WTC11 (cell line): ENCODE data around the gene MPIG6B. TPM values are rescaled to one million over a fixed set of nuclear protein-coding genes. Genes with fewer than 3 reads are reported as not detected.

Source experiments
- ATAC-seq: fragments of 200-7000 bp; cut with Tn5 transposase; 2 replicates; pipeline ENCODE4 v1.10.0; 2021; ENCODE audit warnings: mild to moderate bottlenecking, moderate library complexity
- CTCF ChIA-PET: fragments of 300-600 bp; sonication (Branson Sonifier 250); formaldehyde crosslinking; loops from one replicate; lab custom pipeline; 2021; ENCODE audit warnings: antibody characterized with exemption; lab: Charles Lee
- POLR2A ChIA-PET: fragments of 350-600 bp; sonication (Branson Sonifier 250); formaldehyde crosslinking; loops from one replicate; lab custom pipeline; 2021; ENCODE audit warnings: antibody characterized with exemption; lab: Charles Lee
- DNase-seq: peaks from one replicate; pipeline ENCODE4 v3.0.0; 2021; ENCODE audit warnings: low spot score
- H3K27ac Mint-ChIP-seq: 2 replicates; pipeline ENCODE4 v1.8.0; 2021; ENCODE audit warnings: mixed read lengths
- H3K27me3 Mint-ChIP-seq: 2 replicates; pipeline ENCODE4 v1.8.0; 2021; ENCODE audit warnings: low read depth, mild to moderate bottlenecking, moderate library complexity, mixed read lengths
- H3K36me3 Mint-ChIP-seq: 2 replicates; pipeline ENCODE4 v1.8.0; 2021; ENCODE audit warnings: mixed read lengths
- H3K4me1 Mint-ChIP-seq: 2 replicates; pipeline ENCODE4 v1.8.0; 2022; ENCODE audit warnings: mixed read lengths
- H3K4me3 Mint-ChIP-seq: 2 replicates; pipeline ENCODE4 v1.8.0; 2021; ENCODE audit warnings: mild to moderate bottlenecking, moderate library complexity, mixed read lengths
- H3K9me3 Mint-ChIP-seq: 2 replicates; pipeline ENCODE4 v1.8.0; 2021; ENCODE audit warnings: mixed read lengths
- AR ChIP-seq: fragments of 250-450 bp; sonication (Bioruptor Pico); IDR thresholded peaks from 2 replicates; pipeline ENCODE4 v1.9.0; 2021; ENCODE audit warnings: mild to moderate bottlenecking
- ARID4B ChIP-seq: sonication (generic); formaldehyde crosslinking; IDR thresholded peaks from 2 replicates; pipeline ENCODE4 v1.8.0; 2023; ENCODE audit warnings: missing genetic modification reagents, mild to moderate bottlenecking, borderline replicate concordance
- ATF6 ChIP-seq: sonication (generic); formaldehyde crosslinking; IDR thresholded peaks from 2 replicates; pipeline ENCODE4 v1.8.1; 2023; ENCODE audit warnings: mild to moderate bottlenecking, missing genetic modification reagents
- E2F1 ChIP-seq: sonication (generic); formaldehyde crosslinking; IDR thresholded peaks from 2 replicates; pipeline ENCODE4 v1.8.0; 2022; ENCODE audit warnings: mild to moderate bottlenecking, missing genetic modification reagents
- ELF4 ChIP-seq: sonication (generic); formaldehyde crosslinking; IDR thresholded peaks from 2 replicates; pipeline ENCODE4 v1.8.1; 2022; ENCODE audit warnings: low read depth, mild to moderate bottlenecking, moderate library complexity, missing genetic modification reagents
- FOXP1 ChIP-seq: sonication (generic); formaldehyde crosslinking; IDR thresholded peaks from 2 replicates; pipeline ENCODE4 v1.8.0; 2022; ENCODE audit warnings: missing genetic modification reagents, mild to moderate bottlenecking, moderate library complexity, borderline replicate concordance
- GTF2I ChIP-seq: fragments of 250-450 bp; sonication (Bioruptor Pico); conservative IDR thresholded peaks from 2 replicates; pipeline ENCODE4 v1.4.0; 2021; ENCODE audit warnings: mild to moderate bottlenecking
- HMGXB4 ChIP-seq: sonication (generic); formaldehyde crosslinking; IDR thresholded peaks from 2 replicates; pipeline ENCODE4 v1.8.1; 2023; ENCODE audit warnings: mild to moderate bottlenecking, moderate library complexity, missing genetic modification reagents
- MLX ChIP-seq: sonication (generic); formaldehyde crosslinking; IDR thresholded peaks from 2 replicates; pipeline ENCODE4 v1.8.1; 2023; ENCODE audit warnings: mild to moderate bottlenecking, missing genetic modification reagents, moderate library complexity
- NFATC4 ChIP-seq: fragments of 250-450 bp; sonication (Bioruptor Pico); IDR thresholded peaks from 2 replicates; pipeline ENCODE4 v1.9.0; 2021; ENCODE audit warnings: mild to moderate bottlenecking
- NR3C1 ChIP-seq: sonication (generic); formaldehyde crosslinking; conservative IDR thresholded peaks from 2 replicates; pipeline ENCODE4 v1.8.1; 2023; ENCODE audit warnings: low read depth, mild to moderate bottlenecking, missing genetic modification reagents
- PRRX2 ChIP-seq: fragments of 250-450 bp; sonication (Bioruptor Pico); IDR thresholded peaks from 2 replicates; pipeline ENCODE4 v1.8.0; 2021; ENCODE audit warnings: mild to moderate bottlenecking
- RORB ChIP-seq: fragments of 250-450 bp; sonication (Bioruptor Pico); IDR thresholded peaks from 2 replicates; pipeline ENCODE4 v1.9.0; 2021; ENCODE audit warnings: mild to moderate bottlenecking
- SOX15 ChIP-seq: fragments of 250-450 bp; sonication (Bioruptor Pico); IDR thresholded peaks from 2 replicates; pipeline ENCODE4 v1.9.0; 2021; ENCODE audit warnings: mild to moderate bottlenecking
- SP1 ChIP-seq: sonication (generic); formaldehyde crosslinking; conservative IDR thresholded peaks from 2 replicates; pipeline ENCODE4 v1.8.1; 2022; ENCODE audit warnings: missing genetic modification reagents
- ZBTB21 ChIP-seq: sonication (generic); formaldehyde crosslinking; IDR thresholded peaks from 2 replicates; pipeline ENCODE4 v1.8.1; 2023; ENCODE audit warnings: mild to moderate bottlenecking, missing genetic modification reagents, borderline replicate concordance
- ZNF532 ChIP-seq: fragments of 250-450 bp; sonication (Bioruptor Pico); IDR thresholded peaks from 2 replicates; pipeline ENCODE4 v1.9.0; 2021; ENCODE audit warnings: mild to moderate bottlenecking, borderline replicate concordance
- total RNA-seq: library from RNA; stranded (reverse); gene quantifications from 3 replicates; pipeline ENCODE4 v1.2.3, GENCODE V29; 2021

Gene MPIG6B
- total RNA-seq, 1 experiment from 2014 or later, result 0.09 TPM

- peaks cover 19% of the 10 kb centered on the region for H3K36me3 Mint-ChIP-seq
- no peaks in the 10 kb centered on the region for H3K9me3 Mint-ChIP-seq
- TF ChIP-seq SOX15, result no peak
- no peak for TF ChIP-seq MLX (CRISPR knock-in tag)
- DNase-seq, result no peak
- H3K27ac Mint-ChIP-seq, result no peak overlapping the region
- H3K4me3 Mint-ChIP-seq, result no peak overlapping the region
- ChIA-PET CTCF (interaction anchor here (1.7 kb wide), 1 partner anchor 93 kb away, joined by 4 read pairs; no protein-coding TSS in a partner anchor), POLR2A (interaction anchor here (1.4 kb wide), 1 partner anchor 59 kb away, joined by 4 read pairs; the partner anchor contains the start of gene CLIC1)
- peaks cover 7% of the 10 kb centered on the region for H3K4me1 Mint-ChIP-seq
- peaks cover 12% of the 10 kb centered on the region for H3K27me3 Mint-ChIP-seq
- no peak for ATAC-seq
Measured at GRCh38 chr6:31676322-31676903, 46.8 kb upstream of the MPIG6B start.

- H3K36me3 Mint-ChIP-seq, result peaks cover 14% of the 10 kb centered on the region
- peaks cover 10% of the 10 kb centered on the region for H3K4me1 Mint-ChIP-seq
- no peak overlapping the region for H3K4me3 Mint-ChIP-seq
- ChIA-PET POLR2A (no interaction called here), CTCF (no interaction called here)
- H3K27me3 Mint-ChIP-seq, result peaks cover 17% of the 10 kb centered on the region
- ATAC-seq (no peak), DNase-seq (no peak)
- H3K9me3 Mint-ChIP-seq, result no peaks in the 10 kb centered on the region
- H3K27ac Mint-ChIP-seq, result no peak overlapping the region
- TF ChIP-seq ZNF532 (no peak), HMGXB4 (no peak), FOXP1 (CRISPR knock-in tag) (no peak), RORB (no peak), PRRX2 (CRISPR knock-in tag) (no peak), ARID4B (no peak), ELF4 (no peak), SP1 (CRISPR knock-in tag) (no peak), ZBTB21 (no peak), AR (CRISPR knock-in tag) (no peak), ATF6 (no peak), E2F1 (CRISPR knock-in tag) (no peak), NFATC4 (CRISPR knock-in tag) (no peak), NR3C1 (CRISPR knock-in tag) (no peak), GTF2I (CRISPR knock-in tag) (no peak)
Measured at GRCh38 chr6:31676904-31677303, 46.3 kb upstream of the MPIG6B start.
